Gastrocnemius medialis (tissue), 4 donors: ENCODE data around the gene PPP1R13L.
"Not testable (repeated sequence)": the region's sequence is repeated elsewhere in the genome, so short reads cannot be mapped to it uniquely, and the experiment has no call there.

Source experiments
- POLR2A ChIP-seq, 2 donors: fragments of 450-650 bp; IDR thresholded peaks; one replicate each; pipeline ENCODE4 v1.6.1; 2017; ENCODE audit warnings: antibody characterized with exemption in 2 of 2, mild to moderate bottlenecking in 2 of 2, moderate library complexity in 2 of 2
- TF ChIP-seq, protein P1 (sequence below), 5 experiments: fragments of 450-650 bp in 3 of 5; fragments of 200-600 bp in 2 of 5; sonication (generic) in 2 of 5; IDR thresholded peaks in 4 of 5; conservative IDR thresholded peaks in 1 of 5; 1 replicate in 4 of 5; 2 replicates in 1 of 5; pipeline ENCODE4 v1.5.1; 2016 to 2019; ENCODE audit warnings: antibody characterized with exemption in 5 of 5, mild to moderate bottlenecking in 3 of 5, moderate library complexity in 3 of 5

- TF ChIP-seq POLR2A (IDR thresholded peaks at IDR 0.05): not testable (repeated sequence)
- TF ChIP-seq, protein P1, sequence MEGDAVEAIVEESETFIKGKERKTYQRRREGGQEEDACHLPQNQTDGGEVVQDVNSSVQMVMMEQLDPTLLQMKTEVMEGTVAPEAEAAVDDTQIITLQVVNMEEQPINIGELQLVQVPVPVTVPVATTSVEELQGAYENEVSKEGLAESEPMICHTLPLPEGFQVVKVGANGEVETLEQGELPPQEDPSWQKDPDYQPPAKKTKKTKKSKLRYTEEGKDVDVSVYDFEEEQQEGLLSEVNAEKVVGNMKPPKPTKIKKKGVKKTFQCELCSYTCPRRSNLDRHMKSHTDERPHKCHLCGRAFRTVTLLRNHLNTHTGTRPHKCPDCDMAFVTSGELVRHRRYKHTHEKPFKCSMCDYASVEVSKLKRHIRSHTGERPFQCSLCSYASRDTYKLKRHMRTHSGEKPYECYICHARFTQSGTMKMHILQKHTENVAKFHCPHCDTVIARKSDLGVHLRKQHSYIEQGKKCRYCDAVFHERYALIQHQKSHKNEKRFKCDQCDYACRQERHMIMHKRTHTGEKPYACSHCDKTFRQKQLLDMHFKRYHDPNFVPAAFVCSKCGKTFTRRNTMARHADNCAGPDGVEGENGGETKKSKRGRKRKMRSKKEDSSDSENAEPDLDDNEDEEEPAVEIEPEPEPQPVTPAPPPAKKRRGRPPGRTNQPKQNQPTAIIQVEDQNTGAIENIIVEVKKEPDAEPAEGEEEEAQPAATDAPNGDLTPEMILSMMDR (IDR thresholded peaks at IDR 0.05 in 4 of 5, conservative IDR thresholded peaks at IDR 0.05 in 1 of 5): not testable (repeated sequence)
These were observed 25.0 kb upstream of the PPP1R13L start for GRCh38 chr19:45429896-45430295.
